Aorta (tissue), 5 donors: ENCODE data around the gene CBFA2T2. TPM values are rescaled to one million over a fixed set of nuclear protein-coding genes. Genes with fewer than 3 reads are reported as not detected.
"Not testable (repeated sequence)": the region's sequence is repeated elsewhere in the genome, so short reads cannot be mapped to it uniquely, and the experiment has no call there.

Experiments
- ATAC-seq: fragments of 200-7000 bp; cut with Tn5 transposase; one replicate; pipeline ENCODE4 v1.9.1; 2022; ENCODE audit warnings: moderate library complexity; ENCODE audit not compliant: low FRiP score
- DNase-seq, 2 donors: peaks; one replicate each; pipeline ENCODE4 v3.0.0-alpha.2; 2020
- H3K27ac ChIP-seq, 2 donors: one replicate each; pipeline ENCODE4 v1.5.1; 2013; ENCODE audit warnings: low read length in 2 of 2, mild to moderate bottlenecking in 2 of 2, moderate library complexity in 2 of 2, control low read depth in 1 of 2, inconsistent platforms in 1 of 2, low read depth in 1 of 2
- H3K27me3 ChIP-seq, 2 donors: one replicate each; pipeline ENCODE4 v1.6.1; 2013; ENCODE audit warnings: control low read depth in 1 of 2, low read length in 1 of 2, mild to moderate bottlenecking in 1 of 2, moderate library complexity in 1 of 2; ENCODE audit not compliant: insufficient read depth in 2 of 2, control insufficient read depth in 1 of 2
- H3K36me3 ChIP-seq, 2 donors: one replicate each; pipeline ENCODE4 v1.6.1; 2013; ENCODE audit warnings: control low read depth in 1 of 2, low read length in 1 of 2, mild to moderate bottlenecking in 1 of 2; ENCODE audit not compliant: insufficient read depth in 2 of 2, control insufficient read depth in 1 of 2
- H3K4me1 ChIP-seq, 2 donors: one replicate each; pipeline ENCODE4 v1.6.1; 2013; ENCODE audit warnings: low read length in 2 of 2, control low read depth in 1 of 2, mild to moderate bottlenecking in 1 of 2, moderate library complexity in 1 of 2; ENCODE audit not compliant: insufficient read depth in 2 of 2, control insufficient read depth in 1 of 2
- H3K4me3 ChIP-seq, 2 donors: one replicate each; pipeline ENCODE4 v1.5.1; 2013; ENCODE audit warnings: low read length in 2 of 2, control low read depth in 1 of 2, mild to moderate bottlenecking in 1 of 2
- H3K9me3 ChIP-seq: one replicate; pipeline ENCODE4 v1.6.1; 2013; ENCODE audit warnings: mild to moderate bottlenecking, low read length; ENCODE audit not compliant: control insufficient read depth
- WGBS, 2 donors: extraction: QIAGEN DNeasy Blood & Tissue Kit; methylation state at CpG; one replicate each; pipeline ENCODE4 v1.1.7; 2013; 5-methylcytosine and 5-hydroxymethylcytosine counted together
- intact Hi-C, 2 donors: fragments of 100-400 bp; cut with DNase I; formaldehyde crosslinking; loops; one replicate each; pipeline versions ENCODE4 v1.14.2 to v1.15.0; 2022
- polyA plus RNA-seq, 2 donors: library from polyadenylated mRNA; stranded (reverse); fragments of 200-250 nt; gene quantifications; one replicate each; pipeline ENCODE4 v1.2.3, GENCODE V29; 2013
- total RNA-seq, 2 donors: library from RNA; stranded (reverse); fragmentation: NEBNext Ultra II Directional; extraction: Animal tissue kit (Norgen Biotek cat#: 25700); gene quantifications; one replicate each; pipeline ENCODE4 v1.2.1, GENCODE V29; 2021
- donor health status: healthy with polysubstance abuse.
- donor health status: Bipolar disorder and iron deficiency.
- donor health status: DM: no; HTN: no; CAD: no.
- donor health status: DM: no; HTN: no; CAD: no.
- donor health status: DM: yes; HTN: yes; CAD: no.

The CBFA2T2 gene
- total and polyA plus RNA-seq, 4 donors, result 2.1 to 20.2 (median 11.9) TPM

DNA sequence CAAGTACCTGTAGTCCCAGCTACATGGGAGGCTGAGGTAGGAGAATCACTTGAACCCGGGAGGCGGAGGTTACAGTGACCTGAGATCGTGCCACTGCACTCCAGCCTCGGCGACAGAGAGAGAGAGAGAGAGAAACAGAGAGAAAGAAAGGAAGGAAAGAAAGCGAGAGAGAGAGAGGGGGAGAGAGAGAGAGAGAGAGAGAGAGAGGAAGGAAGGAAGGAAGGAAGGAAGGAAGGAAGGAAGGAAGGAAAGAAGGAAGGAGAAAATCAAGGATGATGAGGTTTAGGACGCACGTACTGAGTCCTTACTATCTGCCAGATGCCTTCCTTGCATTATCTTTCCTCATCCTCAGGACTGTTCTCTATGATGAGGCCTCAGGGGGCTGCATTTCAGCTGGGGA is 25.1 kb upstream of the CBFA2T2 start:
- WGBS, 2 donors, result 97% methylated on average over 7 to 8 of the region's 8 CpGs
- not testable (repeated sequence) for DNase-seq, H3K4me3 ChIP-seq, ATAC-seq, H3K9me3 ChIP-seq, H3K27ac ChIP-seq, H3K4me1 ChIP-seq, H3K36me3 ChIP-seq, H3K27me3 ChIP-seq
- intact Hi-C loops, result loop anchor here in 1 of 2 donors (5.0 kb wide), 1 partner anchor 183 kb away; no protein-coding TSS in a partner anchor

DNA sequence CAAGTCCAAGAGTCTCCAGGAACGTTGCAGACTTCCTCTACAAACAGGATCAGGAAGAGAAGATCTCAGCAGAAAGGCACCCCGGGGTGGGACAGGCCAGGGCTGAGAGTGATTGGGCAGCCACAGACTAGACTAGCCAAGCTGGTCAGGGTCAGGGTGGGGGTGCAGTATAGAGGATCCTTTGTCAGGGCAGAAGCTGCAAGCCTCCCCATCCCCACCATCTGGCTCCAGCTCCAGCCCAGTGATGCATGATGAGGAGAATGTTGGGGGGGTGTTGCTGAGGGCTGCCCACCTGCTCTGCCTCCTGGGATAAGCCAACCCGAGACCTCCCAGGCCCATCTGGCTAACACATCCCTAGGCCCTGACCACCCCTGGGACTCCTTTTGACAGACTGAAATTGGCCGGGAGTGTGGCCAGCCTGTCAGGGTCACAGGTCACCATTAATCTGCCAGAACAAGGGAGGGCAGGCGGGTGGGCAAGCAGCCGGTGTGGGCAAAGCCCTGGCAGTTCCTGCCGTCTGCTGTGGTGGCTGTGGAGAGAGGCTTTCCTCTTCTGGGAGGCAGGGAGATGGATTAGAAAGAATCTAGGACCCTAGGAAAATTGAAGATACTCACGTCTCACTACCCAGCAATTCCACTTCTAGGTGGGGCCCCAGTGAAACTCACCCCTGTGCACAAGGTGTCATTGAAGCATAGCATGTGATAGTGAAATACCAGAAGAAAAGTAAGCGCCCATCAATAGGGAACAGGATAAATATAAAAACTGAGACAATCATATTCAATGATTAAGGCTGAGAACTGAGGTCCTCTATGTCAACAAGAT is 24.2 kb upstream of the CBFA2T2 start:
- no peak overlapping the region for H3K27ac ChIP-seq
- H3K4me1 ChIP-seq, result no peaks in the 10 kb centered on the region
- H3K27me3 ChIP-seq, result no peaks in the 10 kb centered on the region
- no peak overlapping the region for H3K4me3 ChIP-seq
- DNase-seq (no peak), ATAC-seq (no peak)
- 78 to 84% methylated on average over 9 of the region's 9 CpGs for WGBS, 2 donors
- no peaks in the 10 kb centered on the region for H3K9me3 ChIP-seq
- intact Hi-C loops, result no loop called here
- H3K36me3 ChIP-seq, result no peaks in the 10 kb centered on the region

DNA sequence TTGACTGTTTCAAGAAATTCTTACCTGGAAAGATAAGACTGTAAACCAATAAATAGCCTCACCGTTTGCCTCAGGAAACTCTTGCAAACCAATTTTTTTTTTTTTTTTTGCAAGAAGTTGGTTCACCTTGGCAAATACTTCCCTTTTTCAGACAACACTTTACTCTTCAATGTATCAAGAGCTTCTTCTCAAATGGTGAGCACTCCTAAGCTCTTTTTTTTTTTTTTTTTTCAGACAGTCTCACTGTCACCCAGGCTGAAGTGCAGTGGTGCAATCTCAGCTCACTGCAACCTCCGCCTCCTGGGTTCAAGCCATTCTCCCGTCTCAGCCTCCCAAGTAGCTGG is 23.6 kb upstream of the CBFA2T2 start:
- DNase-seq (no peak), ATAC-seq (no peak)
- Histone ChIP-seq H3K9me3 (no peaks in the 10 kb centered on the region), H3K4me1 (no peaks in the 10 kb centered on the region), H3K4me3 (no peak overlapping the region), H3K27ac (no peak overlapping the region), H3K36me3 (no peaks in the 10 kb centered on the region), H3K27me3 (no peaks in the 10 kb centered on the region)
- 92 to 93% methylated on average over 3 of the region's 3 CpGs for WGBS, 2 donors
- intact Hi-C loops, result no loop called here

DNA sequence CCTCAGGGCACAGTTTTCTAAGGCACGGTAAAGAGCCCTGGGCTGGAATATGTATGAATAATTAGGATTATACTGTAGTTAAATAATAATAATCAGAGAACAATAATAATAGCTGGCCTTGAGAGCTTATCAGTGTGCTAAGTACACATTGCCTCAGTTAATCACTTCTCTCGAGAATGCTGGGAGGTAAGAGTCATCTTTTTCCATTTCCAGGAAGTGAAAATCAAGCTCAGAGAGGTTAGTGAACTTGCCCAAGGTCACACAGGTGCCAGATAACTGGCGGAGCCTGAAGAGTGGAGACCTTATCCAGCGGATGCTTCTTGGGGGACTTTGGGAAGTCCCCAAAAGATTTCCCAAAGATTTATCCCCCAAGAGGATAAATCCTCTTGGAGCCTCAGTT is 19.4 kb upstream of the CBFA2T2 start:
- H3K9me3 ChIP-seq, result no peaks in the 10 kb centered on the region
- no peak overlapping the region for H3K4me3 ChIP-seq
- no peaks in the 10 kb centered on the region for H3K27me3 ChIP-seq
- no peaks in the 10 kb centered on the region for H3K4me1 ChIP-seq
- no peaks in the 10 kb centered on the region for H3K36me3 ChIP-seq
- DNase-seq (no peak), ATAC-seq (no peak)
- no peak overlapping the region for H3K27ac ChIP-seq
- WGBS, 2 donors, result 78 to 81% methylated on average over 4 of the region's 4 CpGs
- intact Hi-C loops, result no loop called here

DNA sequence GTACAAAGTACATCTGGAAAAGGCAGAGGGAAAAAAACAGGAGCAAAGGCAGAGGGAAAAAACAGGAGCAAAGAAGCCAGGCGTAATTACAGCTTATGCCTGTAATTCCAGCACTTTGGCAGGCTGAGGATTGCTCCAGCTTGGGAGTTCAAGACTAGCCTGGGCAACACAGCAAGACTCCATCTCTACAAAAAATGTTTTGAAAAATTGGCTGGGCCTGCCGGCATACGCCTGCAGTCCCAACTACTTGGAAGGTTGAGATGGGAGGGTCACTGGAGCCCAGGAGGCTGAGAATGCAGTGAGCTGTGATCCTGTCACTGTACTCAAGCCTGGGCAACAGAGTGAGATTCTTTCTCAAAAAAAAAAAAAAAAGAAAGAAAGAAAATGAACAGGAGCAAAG is 19.0 kb upstream of the CBFA2T2 start:
- Histone ChIP-seq H3K4me1 (no peaks in the 10 kb centered on the region), H3K27ac (no peak overlapping the region), H3K4me3 (no peak overlapping the region), H3K9me3 (no peaks in the 10 kb centered on the region), H3K27me3 (no peaks in the 10 kb centered on the region), H3K36me3 (no peaks in the 10 kb centered on the region)
- 73 to 75% methylated on average over 3 of the region's 3 CpGs for WGBS, 2 donors
- ATAC-seq (no peak), DNase-seq (no peak)
- intact Hi-C loops, result no loop called here

DNA sequence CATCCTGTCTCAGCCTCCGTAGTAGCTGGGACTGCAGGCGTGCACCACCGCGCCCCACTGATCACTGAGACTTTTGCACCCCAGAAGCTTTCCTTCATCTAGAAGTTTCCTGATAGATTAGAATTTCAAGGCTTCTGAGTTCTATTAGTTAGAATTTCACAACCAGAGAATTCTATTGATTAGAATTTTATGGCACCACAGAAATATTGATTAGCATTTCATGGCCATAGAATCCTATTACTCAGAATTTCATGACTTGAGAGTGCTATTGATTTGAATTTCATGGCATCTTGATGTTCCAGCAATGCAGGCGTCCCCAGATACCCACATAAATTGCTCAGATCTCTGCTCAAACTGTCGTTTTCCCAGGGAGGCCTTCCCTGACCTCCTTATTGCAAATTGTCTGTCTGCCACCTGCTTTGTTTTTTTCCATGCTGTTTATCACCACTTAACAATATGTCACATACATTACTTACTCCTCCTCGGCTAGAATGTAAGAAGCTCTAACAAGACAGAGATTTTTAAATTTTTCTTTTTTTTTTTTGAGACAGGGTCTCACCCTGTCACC is 16.9 kb upstream of the CBFA2T2 start:
- DNase-seq (no peak), ATAC-seq (no peak)
- intact Hi-C loops, result no loop called here
- H3K27ac ChIP-seq, result no peak overlapping the region
- H3K4me3 ChIP-seq, result no peak overlapping the region
- WGBS, 2 donors, result 89 to 91% methylated on average over 7 of the region's 7 CpGs
- H3K4me1 ChIP-seq, result no peaks in the 10 kb centered on the region
- H3K27me3 ChIP-seq, result no peaks in the 10 kb centered on the region
- H3K36me3 ChIP-seq, result no peaks in the 10 kb centered on the region
- no peaks in the 10 kb centered on the region for H3K9me3 ChIP-seq

DNA sequence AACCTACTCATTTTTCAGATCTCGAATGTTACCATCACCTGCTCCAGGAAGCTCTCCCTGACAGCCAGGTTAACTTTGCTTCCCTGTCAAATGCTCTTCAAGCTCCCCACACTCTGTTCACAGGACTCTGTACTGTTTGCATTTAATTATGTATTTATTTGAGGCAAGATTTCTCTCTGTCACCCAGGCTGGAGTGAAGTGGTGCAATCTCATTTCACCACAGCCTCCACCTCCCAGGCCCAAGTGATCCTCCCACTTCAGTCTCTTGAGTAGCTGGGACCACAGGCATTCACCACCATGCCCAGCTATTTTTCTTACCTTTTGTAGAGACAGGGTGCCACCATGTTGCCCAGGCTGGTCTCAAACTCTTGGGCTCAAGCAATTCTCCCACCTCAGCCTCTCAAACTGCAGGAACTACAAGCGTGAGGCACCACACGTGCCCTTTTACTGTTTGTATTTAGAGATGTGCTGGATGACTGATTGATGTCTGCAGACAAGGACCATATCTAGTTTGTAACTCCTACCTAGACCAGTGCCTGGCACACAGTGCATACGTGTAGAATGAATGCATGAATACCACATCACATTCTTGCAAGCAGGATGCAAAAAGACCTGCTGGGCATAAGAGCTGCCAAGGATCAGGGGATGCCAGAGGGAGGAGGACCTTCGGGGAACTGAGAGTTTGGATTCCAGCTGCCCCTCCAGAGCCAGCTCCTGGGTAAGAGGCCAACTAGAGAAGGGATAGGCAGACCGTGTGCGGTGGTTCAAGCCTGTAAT is 15.6 kb upstream of the CBFA2T2 start:
- ATAC-seq (no peak), DNase-seq (no peak)
- intact Hi-C loops, result no loop called here
- Histone ChIP-seq H3K27ac (no peak overlapping the region), H3K4me3 (no peak overlapping the region), H3K36me3 (no peaks in the 10 kb centered on the region), H3K4me1 (no peaks in the 10 kb centered on the region), H3K27me3 (no peaks in the 10 kb centered on the region), H3K9me3 (no peaks in the 10 kb centered on the region)
- WGBS, 2 donors, result 46 to 47% methylated on average over 7 of the region's 7 CpGs

DNA sequence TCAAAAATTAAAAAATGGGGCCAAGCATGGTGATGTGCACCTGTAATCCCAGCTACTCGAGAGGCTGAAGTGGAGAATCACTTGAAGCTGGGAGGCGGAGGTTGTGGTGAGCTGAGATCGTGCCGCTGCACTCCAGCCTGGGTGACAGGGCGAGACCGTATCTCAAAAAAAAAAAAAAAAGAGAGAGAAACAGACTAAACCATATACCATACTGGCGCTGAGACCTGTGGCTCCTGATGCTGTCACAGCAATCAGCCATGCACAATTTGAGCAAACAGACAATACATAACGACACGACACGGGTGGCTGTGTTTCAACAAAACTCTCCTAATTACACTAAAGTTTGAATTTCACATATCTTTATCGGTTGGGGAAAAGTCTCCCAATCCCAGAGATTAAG is 14.9 kb upstream of the CBFA2T2 start:
- ATAC-seq (no peak), DNase-seq (no peak)
- no peaks in the 10 kb centered on the region for H3K27me3 ChIP-seq
- no peak overlapping the region for H3K27ac ChIP-seq
- intact Hi-C loops, result no loop called here
- H3K9me3 ChIP-seq, result no peaks in the 10 kb centered on the region
- H3K36me3 ChIP-seq, result no peaks in the 10 kb centered on the region
- no peak overlapping the region for H3K4me3 ChIP-seq
- H3K4me1 ChIP-seq, result no peaks in the 10 kb centered on the region
- 87% methylated on average over 11 of the region's 11 CpGs for WGBS, 2 donors
